GM21737 (cell line): ENCODE measurements around the gene ATXN1.
"Not testable (repeated sequence)": the region's sequence is repeated elsewhere in the genome, so short reads cannot be mapped to it uniquely, and the experiment has no call there.

Experiments used
- ATAC-seq: cut with Tn5 transposase; IDR thresholded peaks from one replicate; pipeline ENCODE4 v1.9.1; 2021; ENCODE audit warnings: mild to moderate bottlenecking, moderate library complexity; ENCODE audit not compliant: unreplicated experiment

The ATXN1 gene

DNA sequence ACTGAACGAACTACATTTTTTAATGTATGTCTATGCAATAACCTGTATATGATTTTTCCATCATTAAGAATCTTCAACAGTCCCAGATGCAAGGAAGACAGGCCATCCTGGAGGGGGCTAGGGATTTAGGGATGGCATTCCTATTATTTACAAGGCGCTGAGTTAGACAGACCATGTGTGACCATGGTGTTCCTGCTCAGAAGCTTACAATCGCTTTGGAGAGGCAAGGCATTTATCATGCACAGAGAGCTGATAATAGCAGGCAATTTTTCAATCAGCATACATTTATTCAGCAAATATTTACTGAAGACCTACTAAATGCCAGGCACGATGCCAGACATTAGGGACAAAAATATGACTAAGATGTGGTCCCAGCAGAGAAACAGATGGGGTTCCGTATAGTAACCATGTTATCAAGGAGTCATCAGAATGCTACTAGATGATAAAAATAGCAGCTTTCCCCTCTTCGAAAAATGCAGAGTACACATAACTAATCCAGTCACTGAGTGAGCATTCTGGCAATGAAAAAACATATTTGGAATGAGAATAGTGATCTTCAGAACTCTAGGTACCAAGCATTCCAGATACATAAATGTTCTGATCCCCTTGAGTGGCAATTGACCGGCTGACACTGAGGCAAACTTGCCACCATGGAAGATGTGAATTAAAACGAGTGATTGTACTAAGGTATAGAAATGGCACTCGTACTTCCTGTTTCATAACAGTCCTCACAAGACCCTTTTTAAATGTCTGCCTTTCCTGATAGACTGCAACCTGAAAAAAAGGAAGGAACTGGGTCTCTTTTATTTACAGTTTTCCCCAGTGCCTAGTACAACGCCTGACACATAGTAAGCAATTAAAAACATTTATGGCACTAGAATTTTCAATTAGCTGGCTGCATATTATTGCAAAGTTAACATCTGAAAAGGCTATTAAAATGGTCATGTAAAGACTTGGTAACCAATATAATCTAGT, 135.7 kb downstream of the ATXN1 start:
- no peak for ATAC-seq

DNA sequence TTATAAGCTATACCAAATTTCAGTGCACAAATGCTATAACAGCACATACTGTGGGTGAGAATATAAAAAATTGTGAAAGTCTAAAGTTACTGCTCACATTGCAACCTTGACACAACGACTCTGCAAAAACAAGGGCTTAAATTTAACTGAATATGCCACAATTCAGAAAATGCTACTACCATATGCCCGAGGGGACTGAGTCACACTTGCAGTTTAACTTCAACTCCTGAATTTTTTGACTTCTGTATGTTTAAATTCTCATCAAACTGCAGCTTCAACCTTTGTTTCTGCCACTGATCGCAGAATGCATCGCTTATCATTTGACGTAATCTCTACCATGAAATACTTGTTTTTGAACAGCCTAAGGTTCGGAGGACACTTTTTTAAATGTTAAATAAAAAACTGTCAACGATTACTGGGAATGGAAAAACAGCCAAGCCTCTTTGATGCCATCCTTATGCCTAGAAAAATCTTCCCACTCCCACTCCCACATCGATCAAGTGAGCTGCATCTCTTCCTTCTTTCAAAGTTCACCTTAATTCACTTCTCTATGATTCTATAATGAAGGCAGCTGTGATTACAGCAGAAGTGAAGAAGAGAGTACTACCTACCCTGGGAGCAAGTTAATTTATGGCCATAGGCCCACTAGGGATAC, 136.5 kb downstream of the ATXN1 start:
- ATAC-seq: no peak

DNA sequence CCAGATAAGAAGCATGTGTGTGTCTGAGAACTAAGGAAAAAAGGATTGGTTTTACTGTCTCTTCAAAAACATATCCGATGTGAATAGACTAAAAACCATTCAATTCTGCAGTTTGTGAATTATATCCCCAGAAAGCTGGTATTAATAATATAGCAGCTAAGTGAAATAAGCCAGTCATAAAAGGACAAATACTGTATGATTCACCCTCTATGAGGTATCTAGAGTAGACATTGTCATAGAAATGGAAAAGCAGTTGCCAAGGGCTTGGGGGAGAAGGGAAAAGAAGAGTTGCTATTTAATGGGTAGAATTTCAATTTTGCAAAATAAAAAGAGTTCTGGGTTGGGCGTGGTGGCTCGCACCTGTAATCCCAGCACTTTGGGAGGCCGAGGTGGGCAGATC, 137.5 kb downstream of the ATXN1 start:
- no peak for ATAC-seq

DNA sequence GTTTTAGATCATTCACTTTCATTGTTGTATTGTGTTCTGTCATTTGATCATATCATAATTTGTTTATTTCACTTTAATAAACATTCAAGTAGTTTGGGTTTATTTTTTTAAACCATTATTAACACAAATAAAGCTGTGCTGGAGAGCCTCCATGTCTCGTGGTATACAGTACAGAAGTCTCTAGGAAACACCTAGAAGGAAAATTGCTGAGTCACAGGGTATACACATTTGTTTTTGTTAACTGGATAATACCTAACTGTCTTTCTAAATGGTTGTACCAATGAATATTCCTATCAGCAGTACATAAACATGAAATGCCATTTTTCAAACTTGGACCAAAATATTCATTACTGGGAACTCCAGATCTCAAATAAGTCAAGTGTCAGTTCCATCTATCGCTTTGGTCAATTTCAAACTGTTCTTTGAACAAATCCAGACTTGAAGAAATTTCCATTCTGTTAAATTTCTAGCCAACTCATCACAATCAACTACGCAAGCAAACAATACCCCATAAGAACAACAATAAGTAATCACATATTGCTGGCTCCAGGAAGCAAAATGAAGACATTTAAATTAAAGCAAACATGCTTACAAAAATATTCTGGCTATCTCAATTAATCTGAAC, 138.1 kb downstream of the ATXN1 start:
- no peak for ATAC-seq

DNA sequence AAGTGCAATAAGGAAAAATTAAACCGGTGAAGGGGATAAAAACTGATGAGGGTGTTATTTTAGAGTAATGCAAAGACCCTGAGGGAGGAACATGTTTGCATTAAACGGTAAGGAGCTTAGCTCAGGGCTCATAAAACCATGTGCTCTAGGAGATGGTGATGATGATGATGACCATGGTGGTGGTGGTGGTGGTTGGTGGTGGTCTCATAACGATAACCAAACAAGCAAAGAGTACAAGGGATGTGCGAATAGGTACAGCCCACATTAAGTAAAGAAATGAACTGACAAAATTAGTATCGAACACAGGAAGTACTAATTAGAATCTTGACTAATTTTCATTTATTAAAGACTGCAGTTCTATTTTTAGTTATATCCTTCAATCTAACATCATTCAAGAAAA, 139.1 kb downstream of the ATXN1 start:
- no peak for ATAC-seq

DNA sequence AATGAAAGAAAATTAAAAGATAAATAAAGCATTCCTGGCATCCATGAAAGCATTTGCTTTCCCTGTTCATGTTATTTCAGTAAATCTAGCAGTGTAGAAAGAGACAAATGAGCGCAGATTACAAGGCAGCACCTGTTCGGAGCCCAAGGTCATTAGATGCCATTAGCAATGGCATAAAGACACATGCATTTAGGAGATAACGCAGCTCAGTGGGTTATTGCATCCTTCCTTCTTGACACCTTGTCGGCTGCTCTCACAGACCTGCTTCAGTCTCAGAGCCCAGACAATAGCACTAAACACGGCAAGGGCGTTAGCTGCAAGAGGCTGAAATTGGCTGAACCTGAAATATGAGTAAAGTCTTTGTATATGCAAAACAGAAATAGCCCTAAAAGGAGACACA, 140.3 kb downstream of the ATXN1 start:
- no peak for ATAC-seq

GRCh38 chr6:16619777-16620176, 141.5 kb downstream of the ATXN1 start:
- no peak for ATAC-seq

DNA sequence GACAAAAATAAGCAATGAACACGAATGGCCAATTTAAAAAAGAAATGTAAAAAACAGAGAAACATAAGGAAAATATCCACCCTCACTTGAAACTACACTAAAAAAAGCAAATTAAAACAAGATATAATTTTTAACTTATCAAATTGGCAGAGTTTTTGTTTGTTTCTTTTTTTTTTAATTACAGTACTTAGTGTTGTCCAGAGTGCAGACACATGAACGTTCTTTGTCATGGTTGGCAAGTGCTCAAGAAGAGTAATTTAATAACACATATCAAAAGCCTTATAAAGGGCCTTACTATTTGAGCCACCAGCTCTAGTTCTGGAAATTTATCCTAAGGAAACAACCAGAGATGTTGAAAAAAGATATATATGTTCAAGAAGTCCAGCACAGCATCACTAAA, 142.3 kb downstream of the ATXN1 start:
- no peak for ATAC-seq

DNA sequence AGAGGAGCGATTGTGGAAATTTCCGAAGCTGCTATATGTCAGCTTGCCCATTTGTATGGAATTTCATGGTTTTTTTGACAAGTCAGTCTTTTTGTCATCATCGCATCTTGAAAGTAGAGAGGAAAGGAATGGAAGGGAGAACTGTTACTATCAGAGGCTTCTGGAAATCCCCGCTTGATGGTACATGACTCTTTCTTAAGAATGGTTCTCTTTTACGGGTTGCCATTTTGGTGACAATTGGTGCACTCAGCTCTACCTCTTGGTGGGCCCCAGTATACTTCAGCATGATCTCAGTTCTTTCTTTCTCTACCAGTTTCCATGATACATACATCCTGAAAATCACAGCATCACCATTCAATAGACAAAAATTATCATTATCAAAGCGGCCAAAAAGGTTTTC, 146.0 kb downstream of the ATXN1 start:
- not testable (repeated sequence) for ATAC-seq

- ATAC-seq: not testable (repeated sequence)
Measured at GRCh38 chr6:16614143-16614542, 147.1 kb downstream of the ATXN1 start.

GRCh38 chr6:16613504-16613903, 147.8 kb downstream of the ATXN1 start:
- not testable (repeated sequence) for ATAC-seq

GRCh38 chr6:16608444-16608843, 152.8 kb downstream of the ATXN1 start:
- no peak for ATAC-seq

DNA sequence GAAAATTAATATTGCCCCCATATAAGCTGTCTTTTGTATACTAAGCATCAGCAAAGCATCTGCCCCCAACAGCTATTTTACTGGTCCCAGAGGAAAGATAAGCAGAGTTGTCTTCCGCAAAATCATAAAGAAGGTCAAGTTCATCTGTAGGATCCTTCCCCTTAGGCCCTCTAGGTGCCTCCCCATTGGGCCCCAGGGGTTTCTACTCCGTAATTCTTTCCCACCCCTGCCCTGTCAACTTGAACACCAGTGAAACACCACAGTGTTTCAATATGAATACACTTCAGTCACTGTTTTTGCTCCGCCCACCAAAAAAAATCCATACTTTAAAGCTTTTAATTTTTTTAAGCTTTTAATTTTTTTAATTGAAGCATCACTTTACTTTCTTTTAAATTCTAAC, 159.2 kb downstream of the ATXN1 start:
- peak; percentile 92 for ATAC-seq

DNA sequence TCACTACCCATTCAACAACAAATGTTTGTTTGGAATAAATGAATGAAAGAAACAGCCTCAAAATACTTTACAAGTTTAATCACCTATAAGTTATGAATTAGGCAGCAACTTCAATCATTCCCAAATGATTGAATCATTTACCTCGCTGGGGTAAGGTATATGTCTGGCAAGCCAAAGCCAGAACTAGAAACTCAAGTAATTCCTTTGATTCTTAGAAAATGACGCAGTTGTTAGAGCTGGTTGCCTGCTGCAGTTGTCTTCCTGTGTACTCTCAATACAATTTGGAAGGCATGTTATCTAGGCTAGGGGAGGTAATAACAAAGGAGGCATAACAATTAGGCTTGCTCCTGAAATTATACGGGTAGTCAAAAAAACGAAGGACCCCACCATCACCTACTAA, 160.6 kb downstream of the ATXN1 start:
- no peak for ATAC-seq

GRCh38 chr6:16600026-16600425, 161.2 kb downstream of the ATXN1 start:
- ATAC-seq: no peak

GRCh38 chr6:16596616-16597331, 164.5 kb downstream of the ATXN1 start:
- ATAC-seq: no peak

DNA sequence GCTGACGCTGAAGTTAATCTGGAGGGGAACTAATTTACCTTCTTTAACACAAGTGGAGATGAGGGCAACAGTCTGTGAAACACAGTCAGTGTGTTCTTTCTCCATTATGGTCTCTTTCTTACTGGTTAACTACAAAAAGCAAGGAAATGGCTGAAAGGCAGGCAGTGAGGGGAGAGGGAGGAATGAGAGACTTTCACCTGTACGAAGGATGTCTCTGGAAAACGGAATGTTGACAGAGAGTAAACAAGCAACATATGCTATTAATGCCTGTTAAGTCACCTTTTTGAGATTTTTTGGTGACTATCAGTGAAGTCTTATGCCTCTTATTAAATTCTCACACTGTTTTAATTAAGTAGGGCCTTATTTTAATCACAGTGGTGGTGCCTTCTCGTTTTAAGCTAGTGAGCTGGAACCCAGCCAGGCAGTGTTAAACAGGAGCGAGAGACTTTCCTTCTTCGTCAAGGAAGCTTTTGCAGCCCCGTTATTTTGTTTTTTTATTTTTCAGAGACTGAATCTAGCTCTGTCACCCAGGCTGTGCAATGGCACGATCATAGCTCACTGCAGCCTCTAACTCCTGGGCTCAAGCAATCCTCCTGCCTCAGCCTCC, 165.6 kb downstream of the ATXN1 start:
- ATAC-seq: no peak

GRCh38 chr6:16594849-16595248, 166.4 kb downstream of the ATXN1 start:
- ATAC-seq: no peak

DNA sequence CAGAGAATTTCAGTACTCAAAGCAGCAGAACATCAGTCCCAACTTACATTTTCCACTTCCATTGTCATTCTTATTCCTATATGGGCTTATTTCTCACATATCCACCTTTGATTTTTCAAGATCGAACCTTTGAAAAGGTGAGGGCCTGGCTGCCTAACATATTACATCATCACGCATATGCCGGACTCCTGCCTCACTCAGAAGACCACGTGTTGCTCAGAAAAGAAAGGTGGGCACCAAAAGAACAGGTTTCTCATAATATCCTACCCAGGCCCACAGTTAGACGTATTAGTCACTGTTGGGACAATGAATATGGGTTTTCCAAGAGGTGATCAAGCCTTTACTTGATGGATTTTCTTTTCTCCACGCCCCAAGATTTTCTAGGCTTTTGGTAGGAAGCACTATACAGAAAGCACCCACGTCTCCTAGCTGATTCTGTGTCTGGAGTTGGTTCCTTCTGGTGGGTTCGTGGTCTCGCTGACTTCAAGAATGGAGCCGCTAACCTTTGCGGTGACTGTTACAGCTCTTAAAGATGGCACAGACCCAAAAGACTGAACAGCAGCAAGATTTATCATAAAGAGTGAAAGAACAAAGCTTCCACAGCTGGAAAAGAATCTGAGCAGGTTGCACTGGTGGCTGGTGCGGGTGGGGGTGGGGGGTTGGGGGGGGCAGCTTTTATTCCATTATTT, 168.9 kb downstream of the ATXN1 start:
- ATAC-seq: no peak
